Urinary bladder (tissue), 4 donors: ENCODE data around the gene MYH13. TPM values are rescaled to one million over a fixed set of nuclear protein-coding genes. Genes with fewer than 3 reads are reported as not detected.
"Not testable (repeated sequence)": the region's sequence is repeated elsewhere in the genome, so short reads cannot be mapped to it uniquely, and the experiment has no call there.

Experiments used
- DNase-seq: peaks from one replicate; pipeline ENCODE4 v3.0.0-alpha.2; 2015; ENCODE audit errors: extremely low spot score
- H3K27ac ChIP-seq: one replicate; pipeline ENCODE4 v1.5.1; 2013; ENCODE audit warnings: low read depth, mild to moderate bottlenecking, moderate library complexity
- H3K36me3 ChIP-seq: one replicate; pipeline ENCODE4 v1.6.1; 2013; ENCODE audit warnings: mild to moderate bottlenecking, moderate library complexity; ENCODE audit not compliant: insufficient read depth
- H3K4me1 ChIP-seq: one replicate; pipeline ENCODE4 v1.6.1; 2013; ENCODE audit warnings: mild to moderate bottlenecking, moderate library complexity; ENCODE audit not compliant: insufficient read depth
- H3K4me3 ChIP-seq: one replicate; pipeline ENCODE4 v1.5.1; 2013; ENCODE audit warnings: low read depth, low read length
- WGBS: extraction: QIAGEN DNeasy Blood & Tissue Kit; methylation state at CpG from one replicate; pipeline ENCODE4 v1.1.7; 2013; 5-methylcytosine and 5-hydroxymethylcytosine counted together
- polyA plus RNA-seq: library from polyadenylated mRNA; stranded (reverse); fragments of 200-250 nt; gene quantifications from one replicate; pipeline ENCODE4 v1.2.3, GENCODE V29; 2013
- total RNA-seq: library from RNA; depleted of rRNA; stranded (reverse); fragments of >200 nt; gene quantifications from one replicate; pipeline ENCODE4 v1.2.3, GENCODE V29; 2014
- donor health status: healthy with polysubstance abuse.
- donor health status: healthy.

MYH13 gene
- total and polyA plus RNA-seq, 2 donors = 0.01 to 0.05 TPM

DNA sequence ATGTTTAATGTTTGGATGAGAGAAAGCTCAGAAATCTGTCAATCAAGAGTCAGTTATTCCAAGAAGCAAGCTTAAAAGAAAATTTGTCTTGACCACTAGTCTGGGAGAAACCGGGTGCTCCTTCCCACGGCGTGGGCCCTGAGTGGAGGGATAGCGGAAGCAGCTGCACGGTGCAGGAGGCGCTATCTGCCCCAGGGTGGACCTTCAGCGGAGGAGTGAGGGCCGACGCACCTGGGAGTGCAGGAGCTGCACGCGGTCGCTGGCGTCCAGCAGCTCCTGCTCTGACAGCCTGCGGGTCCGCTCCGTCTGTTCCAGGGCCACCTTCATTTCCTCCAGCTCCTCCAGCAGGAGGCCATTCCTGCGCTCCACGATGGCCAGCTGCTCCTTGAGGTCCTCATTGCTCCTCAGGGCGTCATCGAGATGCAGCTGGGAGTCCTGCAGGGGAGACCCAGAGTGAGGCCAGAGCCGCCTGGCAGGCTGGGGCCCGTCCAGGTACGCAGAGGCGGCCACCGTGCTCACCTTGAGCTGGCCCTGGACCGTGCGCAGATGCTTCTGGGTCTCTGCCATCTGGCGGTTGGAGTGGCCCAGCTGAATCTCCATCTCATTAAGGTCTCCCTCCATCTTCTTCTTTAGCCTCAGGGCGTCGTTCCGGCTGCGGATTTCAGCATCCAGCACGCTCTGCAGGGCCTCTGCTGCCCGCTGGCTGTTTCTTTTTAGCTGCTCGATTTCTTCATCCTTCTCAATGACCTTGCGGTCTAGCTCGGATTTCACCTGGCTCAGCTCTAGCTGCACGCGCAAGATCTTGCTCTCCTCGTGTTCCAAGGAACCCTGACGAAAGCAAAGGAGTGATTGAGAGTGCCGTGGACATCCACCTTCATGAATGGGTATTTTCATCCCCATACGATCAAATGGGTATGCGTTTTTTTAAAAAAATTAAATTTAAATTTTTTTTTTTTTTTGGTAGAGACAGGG, 63.5 kb downstream of the MYH13 start:
- H3K4me1 ChIP-seq = no peaks in the 10 kb centered on the region
- DNase-seq = no peak
- 95% methylated on average over 44 of the region's 44 CpGs for WGBS
- H3K27ac ChIP-seq = no peak overlapping the region
- no peak overlapping the region for H3K4me3 ChIP-seq
- no peaks in the 10 kb centered on the region for H3K36me3 ChIP-seq

DNA sequence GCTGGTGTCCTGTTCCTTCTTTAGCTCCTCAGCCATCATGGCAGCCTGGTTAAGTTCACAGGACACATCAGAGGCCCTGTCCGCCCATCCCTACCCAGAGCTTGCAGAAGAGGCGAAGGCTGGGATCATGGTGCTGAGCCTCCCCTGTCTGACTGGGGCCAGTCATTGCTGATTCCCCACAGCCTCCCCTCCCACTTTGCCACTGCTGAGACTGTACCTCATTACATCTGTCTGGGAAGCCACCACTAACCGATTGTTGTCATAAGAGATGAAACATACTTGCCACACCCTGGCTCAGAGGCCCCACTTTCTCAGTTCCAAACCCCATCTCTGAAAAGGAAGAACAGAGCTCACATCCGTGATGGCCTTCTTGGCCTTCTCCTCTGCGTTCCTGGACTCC, 66.2 kb downstream of the MYH13 start:
- WGBS = 88% methylated on average over 5 of the region's 5 CpGs

DNA sequence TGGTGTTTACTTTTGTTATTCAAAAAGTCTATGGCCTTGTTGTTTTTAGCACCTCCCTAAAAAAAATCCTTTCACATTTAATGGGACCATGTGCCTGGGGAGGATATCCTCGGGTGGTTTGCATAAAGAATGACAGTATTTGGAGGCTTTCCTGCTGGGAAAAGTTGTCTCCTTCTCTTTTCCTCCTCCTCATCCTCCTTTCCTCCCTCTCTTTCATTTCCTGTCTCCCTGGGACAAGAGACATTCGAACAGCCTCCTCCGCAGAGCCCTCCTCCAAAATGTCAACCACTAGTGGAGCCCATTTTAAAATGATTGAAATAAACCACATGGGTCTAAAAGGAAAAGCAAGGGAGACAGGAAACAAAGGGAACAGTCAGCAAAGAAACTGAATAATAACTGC, 67.4 kb downstream of the MYH13 start:
- Histone ChIP-seq H3K4me3 (no peak overlapping the region), H3K36me3 (no peaks in the 10 kb centered on the region), H3K4me1 (no peaks in the 10 kb centered on the region), H3K27ac (no peak overlapping the region)
- WGBS = 63% methylated on average over 3 of the region's 3 CpGs
- no peak for DNase-seq

More for the DNA sequence above, 66.2 kb downstream of the MYH13 start:
- H3K27ac ChIP-seq = no peak overlapping the region
- no peak overlapping the region for H3K4me3 ChIP-seq
- no peaks in the 10 kb centered on the region for H3K4me1 ChIP-seq
- H3K36me3 ChIP-seq = no peaks in the 10 kb centered on the region
- no peak for DNase-seq

DNA sequence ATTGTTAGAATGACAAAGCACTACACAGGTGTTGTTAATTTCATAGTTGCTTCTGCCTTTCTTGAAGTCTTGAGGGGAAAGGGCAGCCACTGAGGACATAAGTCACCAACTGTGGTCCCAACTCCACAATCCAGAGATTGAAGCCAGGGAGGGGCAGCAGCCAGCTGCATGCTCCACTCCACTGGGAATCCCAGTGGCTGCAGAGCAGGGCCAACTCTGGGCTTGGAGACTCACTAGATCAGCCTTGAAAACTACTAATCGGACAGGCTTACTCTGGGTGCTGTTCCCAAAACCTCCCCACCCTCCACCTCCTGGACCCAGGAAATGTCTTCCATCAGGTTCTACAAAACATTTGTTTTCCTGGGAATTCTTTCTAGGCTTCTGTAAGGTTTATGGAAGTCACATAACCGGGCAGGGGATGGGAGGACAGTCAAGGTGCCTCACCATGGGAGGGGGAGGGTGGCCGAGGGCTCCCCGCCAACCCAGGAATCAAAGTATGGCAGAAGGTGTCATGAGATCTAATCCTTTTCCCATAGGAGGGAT, 68.0 kb downstream of the MYH13 start:
- WGBS = 92% methylated on average over 4 of the region's 4 CpGs
- H3K36me3 ChIP-seq = no peaks in the 10 kb centered on the region
- H3K27ac ChIP-seq = no peak overlapping the region
- DNase-seq = no peak
- no peaks in the 10 kb centered on the region for H3K4me1 ChIP-seq
- H3K4me3 ChIP-seq = no peak overlapping the region

DNA sequence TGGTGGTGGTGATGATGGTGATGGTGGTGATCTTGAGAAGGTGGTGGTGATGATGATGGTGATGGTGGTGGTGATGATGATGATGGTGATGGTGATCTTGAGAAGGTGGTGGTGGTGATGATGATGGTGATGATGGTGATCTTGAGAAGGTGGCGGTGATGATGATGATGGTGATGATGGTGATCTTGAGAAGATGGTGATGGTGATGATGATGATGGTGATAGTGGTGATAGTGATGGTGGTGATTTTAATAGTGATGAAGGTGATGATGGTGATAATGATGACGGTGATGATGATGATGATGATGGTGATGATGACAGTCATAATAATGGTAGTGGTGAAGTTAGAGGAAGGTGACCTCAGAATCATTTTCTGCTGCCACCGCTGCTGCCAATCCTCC, 75.1 kb downstream of the MYH13 start:
- Histone ChIP-seq H3K4me3 (no peak overlapping the region), H3K4me1 (no peaks in the 10 kb centered on the region), H3K27ac (no peak overlapping the region), H3K36me3 (no peaks in the 10 kb centered on the region)
- 98% methylated on average over 3 of the region's 3 CpGs for WGBS
- DNase-seq = no peak

DNA sequence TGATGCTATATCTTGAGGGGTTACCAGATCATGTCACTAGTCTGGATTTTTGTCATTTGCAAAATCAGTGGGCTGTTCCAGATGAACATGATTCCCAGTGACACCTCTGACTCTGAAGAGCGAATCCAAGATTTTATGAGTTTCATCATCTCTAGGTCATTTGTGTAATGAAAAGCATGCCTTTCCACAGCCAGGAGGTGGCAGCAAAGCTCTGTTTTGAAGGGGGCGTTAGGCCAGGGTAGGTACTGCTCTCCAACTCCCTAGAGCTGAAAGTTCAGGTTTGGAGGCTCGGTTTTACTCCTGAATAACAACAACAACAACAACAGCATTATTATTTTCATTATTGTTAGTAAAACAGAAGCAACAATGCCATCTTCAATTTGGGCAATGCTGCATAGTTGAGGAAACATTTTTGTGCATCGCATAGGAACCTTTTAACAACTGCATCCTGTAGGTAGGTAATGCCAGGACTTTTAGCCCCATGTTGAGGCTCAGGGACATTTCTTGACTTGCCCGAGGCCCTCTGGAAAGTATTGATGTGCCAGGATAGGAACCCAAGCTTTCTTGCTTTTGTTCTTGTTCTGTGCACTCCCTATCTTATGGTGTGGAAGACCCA, 77.0 kb downstream of the MYH13 start:
- H3K27ac ChIP-seq = no peak overlapping the region
- WGBS = 38% methylated on average over 5 of the region's 5 CpGs
- no peaks in the 10 kb centered on the region for H3K4me1 ChIP-seq
- DNase-seq = no peak
- no peak overlapping the region for H3K4me3 ChIP-seq
- no peaks in the 10 kb centered on the region for H3K36me3 ChIP-seq

DNA sequence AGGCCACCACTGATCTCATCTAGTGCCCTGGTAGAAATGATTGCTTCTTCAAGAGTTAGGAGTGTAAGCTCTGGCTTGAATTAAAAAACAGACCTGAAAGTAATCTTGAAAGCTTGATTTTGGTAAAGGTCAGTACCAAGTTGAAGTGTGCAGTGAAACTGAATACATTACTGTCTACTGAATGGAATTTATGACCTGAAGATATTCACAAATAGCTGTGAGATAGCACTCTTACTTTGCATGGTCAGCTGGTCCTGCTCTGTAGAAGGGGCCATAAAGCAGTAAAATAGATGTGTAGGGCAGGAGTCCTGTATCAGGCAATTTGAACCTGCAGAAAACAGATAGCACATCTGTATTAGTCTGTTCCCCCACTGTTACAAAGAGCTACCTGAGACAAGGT, 78.6 kb downstream of the MYH13 start:
- Histone ChIP-seq H3K4me1 (no peaks in the 10 kb centered on the region), H3K4me3 (no peak overlapping the region), H3K27ac (no peak overlapping the region), H3K36me3 (no peaks in the 10 kb centered on the region)
- DNase-seq = no peak

DNA sequence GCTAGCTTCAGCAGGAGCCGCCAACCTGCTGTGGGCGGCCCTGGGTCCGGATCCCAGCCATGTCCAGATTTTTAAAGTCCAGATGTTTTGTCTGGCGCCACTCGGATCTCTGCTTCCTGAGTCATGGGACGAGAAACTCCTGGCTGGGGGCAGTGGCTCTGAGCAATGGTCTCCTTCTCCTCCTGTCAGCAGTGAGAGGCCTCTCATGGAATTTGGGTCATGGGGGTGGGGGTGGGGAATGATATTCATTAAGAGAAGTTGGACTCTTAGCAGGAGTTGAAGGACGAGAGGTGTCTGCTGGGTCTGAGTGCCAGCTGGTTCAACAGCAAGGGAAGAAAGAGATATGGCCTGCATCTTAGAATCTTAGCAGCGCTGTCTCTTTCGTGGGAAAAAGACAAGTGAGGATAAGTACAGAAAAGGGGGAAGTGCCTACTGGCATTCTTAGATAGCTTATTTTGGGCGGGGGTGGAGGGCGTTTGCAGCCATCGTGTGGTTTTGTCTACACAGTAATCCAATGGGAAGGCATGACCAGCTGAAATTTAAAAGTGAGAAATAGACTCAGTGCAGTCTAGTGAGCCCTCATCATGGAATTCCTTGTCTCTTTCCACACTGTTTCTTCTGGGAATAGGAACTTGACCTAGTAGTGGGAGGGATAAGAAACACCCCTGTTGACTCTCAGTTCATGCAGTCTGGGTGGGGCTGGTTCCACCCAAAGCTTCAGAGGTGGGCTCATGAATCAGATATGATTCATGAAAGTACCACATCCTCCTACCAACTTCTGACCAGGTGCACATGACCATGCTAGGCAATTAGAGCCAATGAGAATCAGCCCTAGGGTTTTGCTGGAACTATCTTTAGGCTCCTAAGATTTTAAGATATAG, 80.5 kb downstream of the MYH13 start:
- DNase-seq = no peak
- Histone ChIP-seq H3K4me1 (no peaks in the 10 kb centered on the region), H3K36me3 (no peaks in the 10 kb centered on the region), H3K4me3 (no peak overlapping the region), H3K27ac (no peak overlapping the region)
- WGBS = 41% methylated on average over 12 of the region's 12 CpGs

DNA sequence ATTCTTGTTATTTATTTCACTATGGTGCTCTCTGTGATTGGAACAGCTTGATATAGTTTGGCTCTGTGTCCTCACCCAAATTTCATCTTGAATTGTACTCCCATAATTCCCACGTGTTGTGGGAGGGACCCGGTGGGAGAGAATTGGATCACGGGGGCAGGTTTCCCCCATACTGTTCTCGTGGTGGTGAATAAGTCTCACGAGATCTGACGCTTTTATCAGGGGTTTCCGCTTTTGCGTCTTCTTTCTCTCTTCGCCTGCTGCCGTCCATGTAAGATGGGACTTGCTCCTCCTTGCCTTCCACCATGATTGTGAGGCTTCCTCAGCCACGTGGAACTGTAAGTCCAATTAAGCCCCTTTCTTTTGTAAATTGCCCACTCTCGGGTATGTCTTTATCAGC, 81.2 kb downstream of the MYH13 start:
- not testable (repeated sequence) for H3K27ac ChIP-seq, H3K4me1 ChIP-seq, DNase-seq, H3K4me3 ChIP-seq, H3K36me3 ChIP-seq
- WGBS = 72% methylated on average over 12 of the region's 12 CpGs

DNA sequence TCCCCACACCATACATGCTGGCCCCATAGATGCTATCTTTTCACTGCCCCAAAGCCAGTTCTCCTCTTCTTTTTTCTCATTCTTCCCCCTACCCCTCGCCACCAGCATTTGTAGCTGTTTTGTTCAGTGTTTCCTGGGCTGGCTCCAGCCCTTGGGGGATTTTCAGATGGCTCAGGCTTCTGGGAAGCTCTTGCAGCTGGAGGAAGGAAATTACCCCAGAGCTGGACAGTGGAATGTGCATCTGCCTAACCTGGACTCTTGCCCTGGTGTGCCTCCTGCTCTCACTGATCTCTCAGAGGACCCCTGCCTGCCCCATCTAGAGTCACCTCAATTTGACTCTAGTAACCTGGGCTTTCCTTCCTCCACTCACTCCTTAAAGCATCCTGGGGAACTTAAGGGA, 82.8 kb downstream of the MYH13 start:
- 29% methylated on average over 1 of the region's 1 CpG for WGBS
- no peak for DNase-seq
- Histone ChIP-seq H3K27ac (no peak overlapping the region), H3K36me3 (no peaks in the 10 kb centered on the region), H3K4me3 (no peak overlapping the region), H3K4me1 (no peaks in the 10 kb centered on the region)

DNA sequence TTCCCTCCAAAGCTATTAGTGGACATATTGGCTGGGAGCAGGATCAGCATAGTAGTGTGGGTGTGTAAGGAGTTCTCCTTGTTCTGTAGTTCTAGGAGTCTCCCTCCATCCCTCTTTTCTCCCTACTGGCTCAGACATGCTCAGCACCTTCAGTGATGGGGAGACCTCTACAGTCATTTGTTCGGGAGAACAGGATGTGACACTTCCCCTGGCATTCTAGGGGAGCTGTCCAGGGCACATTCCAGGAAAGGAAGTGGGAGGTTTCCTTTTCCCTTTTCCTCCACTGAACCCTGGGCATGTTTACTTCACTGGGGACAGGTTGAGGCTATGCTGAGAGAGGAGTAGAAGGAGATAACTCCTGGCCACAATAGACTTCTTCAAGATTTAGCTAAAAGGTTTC, 86.5 kb downstream of the MYH13 start:
- H3K27ac ChIP-seq = no peak overlapping the region
- no peaks in the 10 kb centered on the region for H3K36me3 ChIP-seq
- DNase-seq = no peak
- WGBS = 17% methylated on average over 1 of the region's 1 CpG
- no peaks in the 10 kb centered on the region for H3K4me1 ChIP-seq
- no peak overlapping the region for H3K4me3 ChIP-seq

DNA sequence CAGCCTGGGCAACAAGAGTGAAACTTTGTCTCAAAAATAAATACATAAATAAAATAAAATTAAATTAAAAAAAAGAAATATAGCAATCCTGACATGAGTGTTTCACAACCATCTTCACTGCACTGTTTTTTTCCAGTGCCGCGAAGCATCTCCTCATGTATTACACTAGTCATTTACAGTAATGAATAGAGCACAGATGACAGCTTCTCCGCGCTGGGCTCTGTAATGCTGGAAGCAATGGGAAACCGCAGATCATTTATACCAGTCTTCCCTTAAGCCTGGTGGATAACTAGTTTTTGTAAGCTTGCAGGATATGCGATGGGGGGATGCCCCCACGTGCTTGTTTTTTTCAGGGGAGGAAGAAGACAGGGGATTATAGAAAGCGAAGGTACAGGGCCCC, 86.9 kb downstream of the MYH13 start:
- WGBS = 64% methylated on average over 8 of the region's 8 CpGs
- no peak overlapping the region for H3K4me3 ChIP-seq
- no peak overlapping the region for H3K27ac ChIP-seq
- no peaks in the 10 kb centered on the region for H3K4me1 ChIP-seq
- H3K36me3 ChIP-seq = no peaks in the 10 kb centered on the region
- DNase-seq = no peak

DNA sequence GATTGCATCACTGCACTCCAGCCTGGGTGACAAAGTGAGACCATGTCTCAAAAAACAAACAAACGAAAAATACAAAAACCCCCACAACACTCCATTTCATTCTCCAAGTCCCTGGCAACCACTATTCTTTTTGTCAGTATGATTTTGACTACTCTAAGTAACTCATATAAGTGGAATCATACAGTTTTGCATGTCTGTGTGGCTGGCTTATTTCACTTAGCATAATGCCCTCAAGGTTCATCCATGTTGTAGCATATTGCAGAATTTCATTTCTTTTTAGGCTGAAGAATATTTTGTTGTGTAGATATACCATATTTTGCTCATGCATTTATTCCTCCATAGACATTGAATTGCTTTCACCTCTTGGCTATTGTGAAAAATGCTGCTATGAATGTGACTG, 92.7 kb downstream of the MYH13 start:
- H3K4me1 ChIP-seq = no peaks in the 10 kb centered on the region
- H3K27ac ChIP-seq = no peak overlapping the region
- H3K36me3 ChIP-seq = no peaks in the 10 kb centered on the region
- WGBS = 94% methylated on average over 1 of the region's 1 CpG
- H3K4me3 ChIP-seq = no peak overlapping the region
- no peak for DNase-seq
